Mesothelial cell of epicardium (in vitro differentiated cells): ENCODE data around the gene TOR3A. TPM values are rescaled to one million over a fixed set of nuclear protein-coding genes. Genes with fewer than 3 reads are reported as not detected.

Experiments used
- DNase-seq, 2 experiments: peaks; one replicate each; pipeline ENCODE4 v3.0.0; 2021; ENCODE audit warnings: low spot score in 2 of 2; ENCODE audit not compliant: unreplicated experiment in 2 of 2
- H3K27ac Mint-ChIP-seq: 2 replicates; pipeline ENCODE4 v1.8.0; 2021; ENCODE audit warnings: mixed read lengths
- H3K27me3 Mint-ChIP-seq: 2 replicates; pipeline ENCODE4 v1.8.0; 2021; ENCODE audit warnings: low read depth, mixed read lengths
- H3K36me3 Mint-ChIP-seq: 2 replicates; pipeline ENCODE4 v1.8.0; 2021; ENCODE audit warnings: mixed read lengths
- H3K4me1 Mint-ChIP-seq: 2 replicates; pipeline ENCODE4 v1.8.0; 2021; ENCODE audit warnings: mixed read lengths
- H3K4me3 Mint-ChIP-seq: 2 replicates; pipeline ENCODE4 v1.8.0; 2021; ENCODE audit warnings: mild to moderate bottlenecking, moderate library complexity, mixed read lengths
- H3K9me3 Mint-ChIP-seq: 2 replicates; pipeline ENCODE4 v1.8.0; 2021; ENCODE audit warnings: mixed read lengths
- CTCF ChIP-seq: fragments of 200-600 bp; sonication (generic); IDR thresholded peaks from one replicate; pipeline ENCODE4 v1.5.0; 2021; ENCODE audit warnings: antibody characterized with exemption; ENCODE audit not compliant: unreplicated experiment
- total RNA-seq: library from RNA; stranded (reverse); gene quantifications from 3 replicates; pipeline ENCODE4 v1.2.1, GENCODE V29; 2021

Gene TOR3A
- total RNA-seq, 1 donor from 2014 or later, result 16.5 TPM

GRCh38 chr1:179042087-179042486 is 39.8 kb upstream of the TOR3A start:
- peaks cover 21% of the 10 kb centered on the region for H3K4me1 Mint-ChIP-seq

GRCh38 chr1:179042700-179043099 is 39.2 kb upstream of the TOR3A start:
- no peak for DNase-seq
- Mint-ChIP-seq H3K4me3 (no peak overlapping the region), H3K27me3 (no peaks in the 10 kb centered on the region), H3K4me1 (peaks cover 22% of the 10 kb centered on the region), H3K36me3 (peaks cover 25% of the 10 kb centered on the region), H3K9me3 (peaks cover 10% of the 10 kb centered on the region), H3K27ac (no peak overlapping the region)
- TF ChIP-seq CTCF, result no peak

More at GRCh38 chr1:179042087-179042486, 39.8 kb upstream of the TOR3A start:
- DNase-seq, result no peak
- no peak for TF ChIP-seq CTCF
- peaks cover 25% of the 10 kb centered on the region for H3K36me3 Mint-ChIP-seq
- H3K27ac Mint-ChIP-seq, result no peak overlapping the region
- H3K4me3 Mint-ChIP-seq, result no peak overlapping the region
- no peaks in the 10 kb centered on the region for H3K27me3 Mint-ChIP-seq
- H3K9me3 Mint-ChIP-seq, result peaks cover 10% of the 10 kb centered on the region

GRCh38 chr1:179043266-179043665 is 38.6 kb upstream of the TOR3A start:
- H3K27ac Mint-ChIP-seq, result no peak overlapping the region

GRCh38 chr1:179043907-179044306 is 38.0 kb upstream of the TOR3A start:
- no peak overlapping the region for H3K27ac Mint-ChIP-seq
- no peak for TF ChIP-seq CTCF
- H3K9me3 Mint-ChIP-seq, result peaks cover 10% of the 10 kb centered on the region
- H3K4me3 Mint-ChIP-seq, result no peak overlapping the region
- no peak for DNase-seq
- peaks cover 16% of the 10 kb centered on the region for H3K4me1 Mint-ChIP-seq
- no peaks in the 10 kb centered on the region for H3K27me3 Mint-ChIP-seq
- H3K36me3 Mint-ChIP-seq, result peaks cover 24% of the 10 kb centered on the region

More at GRCh38 chr1:179043266-179043665, 38.6 kb upstream of the TOR3A start:
- Mint-ChIP-seq H3K4me1 (peaks cover 23% of the 10 kb centered on the region), H3K36me3 (peaks cover 25% of the 10 kb centered on the region), H3K4me3 (no peak overlapping the region), H3K9me3 (peaks cover 10% of the 10 kb centered on the region), H3K27me3 (no peaks in the 10 kb centered on the region)
- no peak for DNase-seq
- no peak for TF ChIP-seq CTCF

- Mint-ChIP-seq H3K27ac (peak overlapping the region; percentile 24), H3K27me3 (no peaks in the 10 kb centered on the region), H3K4me1 (peaks cover 11% of the 10 kb centered on the region), H3K36me3 (peaks cover 28% of the 10 kb centered on the region), H3K9me3 (peaks cover 10% of the 10 kb centered on the region), H3K4me3 (no peak overlapping the region)
- no peak for TF ChIP-seq CTCF
- no peak for DNase-seq
These were observed 34.8 kb upstream of the TOR3A start for GRCh38 chr1:179046808-179047635.
